ENCODE measurements around the gene FFAR1.

Gene FFAR1

GRCh38 chr19:35363711-35364425 is 16.2 kb downstream of the FFAR1 start:
- Histone ChIP-seq H3K9me2 (replicated peaks; ENCODE audit: insufficient read depth, low read length) (no peaks in the 10 kb centered on the region), H3F3A (ENCODE audit: insufficient read depth, low read length) (no peaks in the 10 kb centered on the region), H3K36me3 (replicated peaks; ENCODE audit: insufficient read depth, low read length) (no peaks in the 10 kb centered on the region), H4K20me1 (ENCODE audit: insufficient read depth, low read length) (no peaks in the 10 kb centered on the region), H3K79me2 (ENCODE audit: low read length) (no peaks in the 10 kb centered on the region), H3K4me1 (ENCODE audit: low read length) (no peaks in the 10 kb centered on the region), H3K4me3 (ENCODE audit: low read length) (no peak overlapping the region), H3K27me3 (replicated peaks; ENCODE audit: insufficient read depth, low read length) (peaks cover 71% of the 10 kb centered on the region), H3K27ac (ENCODE audit: low read length) (no peak overlapping the region), H3K9ac (ENCODE audit: low read length) (no peak overlapping the region), H2AFZ (ENCODE audit: low read length) (no peak overlapping the region), H3K9me3 (replicated peaks; ENCODE audit: insufficient read depth, low read length) (no peaks in the 10 kb centered on the region), H3K4me2 (ENCODE audit: low read depth, low read length) (no peak overlapping the region)
- DNase-seq, result no peak
- TF ChIP-seq EZH2phosphoT487 (IDR thresholded peaks at IDR 0.05; ENCODE audit: low read length) (no peak), EZH2 (optimal IDR thresholded peaks at IDR 0.05; ENCODE audit: low read depth, low read length) (no peak), CTCF (IDR thresholded peaks at IDR 0.05; ENCODE audit: low read length) (no peak)

GRCh38 chr19:35365303-35365702 is 17.6 kb downstream of the FFAR1 start:
- Histone ChIP-seq H3K9ac (ENCODE audit: low read length) (no peak overlapping the region), H4K20me1 (ENCODE audit: insufficient read depth, low read length) (no peaks in the 10 kb centered on the region), H3F3A (ENCODE audit: insufficient read depth, low read length) (no peaks in the 10 kb centered on the region), H3K9me2 (replicated peaks; ENCODE audit: insufficient read depth, low read length) (no peaks in the 10 kb centered on the region), H3K79me2 (ENCODE audit: low read length) (no peaks in the 10 kb centered on the region), H3K4me2 (ENCODE audit: low read depth, low read length) (no peak overlapping the region), H3K36me3 (replicated peaks; ENCODE audit: insufficient read depth, low read length) (no peaks in the 10 kb centered on the region), H3K27ac (ENCODE audit: low read length) (no peak overlapping the region), H3K4me1 (ENCODE audit: low read length) (no peaks in the 10 kb centered on the region), H3K27me3 (replicated peaks; ENCODE audit: insufficient read depth, low read length) (peaks cover 80% of the 10 kb centered on the region), H2AFZ (ENCODE audit: low read length) (no peak overlapping the region), H3K9me3 (replicated peaks; ENCODE audit: insufficient read depth, low read length) (no peaks in the 10 kb centered on the region), H3K4me3 (ENCODE audit: low read length) (no peak overlapping the region)
- DNase-seq, result no peak
- TF ChIP-seq CTCF (IDR thresholded peaks at IDR 0.05; ENCODE audit: low read length) (no peak), EZH2 (optimal IDR thresholded peaks at IDR 0.05; ENCODE audit: low read depth, low read length) (no peak), EZH2phosphoT487 (IDR thresholded peaks at IDR 0.05; ENCODE audit: low read length) (no peak)

GRCh38 chr19:35368378-35368777 is 20.7 kb downstream of the FFAR1 start:
- H3K9ac ChIP-seq (ENCODE audit: low read length), result no peak overlapping the region
- H3K27me3 ChIP-seq (replicated peaks; ENCODE audit: insufficient read depth, low read length), result peaks cover 53% of the 10 kb centered on the region
- no peaks in the 10 kb centered on the region for H3K9me3 ChIP-seq (replicated peaks; ENCODE audit: insufficient read depth, low read length)
- no peak for DNase-seq
- H3K79me2 ChIP-seq (ENCODE audit: low read length), result no peaks in the 10 kb centered on the region
- no peaks in the 10 kb centered on the region for H3F3A ChIP-seq (ENCODE audit: insufficient read depth, low read length)
- no peak overlapping the region for H3K4me2 ChIP-seq (ENCODE audit: low read depth, low read length)
- TF ChIP-seq EZH2 (optimal IDR thresholded peaks at IDR 0.05; ENCODE audit: low read depth, low read length) (no peak), CTCF (IDR thresholded peaks at IDR 0.05; ENCODE audit: low read length) (no peak), EZH2phosphoT487 (IDR thresholded peaks at IDR 0.05; ENCODE audit: low read length) (no peak)
- no peak overlapping the region for H2AFZ ChIP-seq (ENCODE audit: low read length)
- H4K20me1 ChIP-seq (ENCODE audit: insufficient read depth, low read length), result no peaks in the 10 kb centered on the region
- no peak overlapping the region for H3K27ac ChIP-seq (ENCODE audit: low read length)
- no peak overlapping the region for H3K4me3 ChIP-seq (ENCODE audit: low read length)
- H3K36me3 ChIP-seq (replicated peaks; ENCODE audit: insufficient read depth, low read length), result no peaks in the 10 kb centered on the region
- H3K9me2 ChIP-seq (replicated peaks; ENCODE audit: insufficient read depth, low read length), result no peaks in the 10 kb centered on the region
- H3K4me1 ChIP-seq (ENCODE audit: low read length), result no peaks in the 10 kb centered on the region
